ENCODE results near the gene CHKA. TPM values are rescaled to one million over a fixed set of nuclear protein-coding genes. Genes with fewer than 3 reads are reported as not detected.

Gene CHKA
- total and polyA plus RNA-seq, 2 of the 4 experiments (the other 2 are of a cell fraction) = 4.5 to 8.4 TPM

DNA sequence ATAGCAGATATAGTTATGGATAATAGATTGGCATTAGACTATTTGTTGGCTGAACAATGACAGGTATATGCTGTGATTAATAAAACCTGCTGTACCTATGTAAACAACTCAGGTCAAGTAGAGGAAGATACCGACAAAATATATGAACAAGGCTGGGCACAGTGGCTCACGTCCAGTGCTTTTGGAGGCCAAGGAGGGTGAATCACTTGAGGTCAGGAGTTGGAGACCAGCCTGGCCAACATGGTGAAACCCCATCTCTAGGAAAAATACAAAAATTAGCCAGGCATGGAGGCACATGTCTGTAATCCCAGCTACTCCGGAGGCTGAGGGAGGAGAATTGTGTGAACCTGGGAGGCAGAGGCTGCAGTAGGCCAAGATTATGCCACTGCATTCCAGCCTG, 14.0 kb upstream of the CHKA start:
- no CpG with 5 or more reads among the region's 3 CpGs for WGBS, 2 experiments (ENCODE audit: extremely low coverage in 2 of 2, insufficient read length in 1 of 2)
- in situ Hi-C loops (cut with MboI; ENCODE audit: low sequenced_read_pairs) = no loop called here
- Histone ChIP-seq H3K27ac (ENCODE audit: insufficient read depth, low read length) (no peak overlapping the region), H3K9me1 (ENCODE audit: insufficient read depth, low read length) (no peaks in the 10 kb centered on the region), H2AFZ (replicated peaks; ENCODE audit: low read length, poor library complexity) (no peak overlapping the region), H4K8ac (ENCODE audit: low read depth in 2 of 2, low read length in 2 of 2) (no peak overlapping the region), H3K23ac (ENCODE audit: low read depth, low read length) (no peak overlapping the region), H4K20me1 (ENCODE audit: insufficient read depth, low read length) (no peaks in the 10 kb centered on the region), H3K56ac (ENCODE audit: extremely low read depth, insufficient read depth, low read length) (no peak overlapping the region), H3K14ac (replicated peaks; ENCODE audit: low read depth, low read length) (no peak overlapping the region), H2AK5ac (ENCODE audit: low read depth, low read length) (no peak overlapping the region), H3K4ac (ENCODE audit: low read depth, low read length) (no peak overlapping the region), H4K91ac (ENCODE audit: insufficient read depth, low read depth, low read length) (no peak overlapping the region), H3K18ac (ENCODE audit: low read depth, low read length) (no peak overlapping the region), H2BK20ac (ENCODE audit: low read depth, low read length) (no peak overlapping the region), H3K4me3 (ENCODE audit: insufficient read depth, low read depth, low read length) (no peak overlapping the region), H3K36me3 (ENCODE audit: control insufficient read depth, insufficient read depth, low read length) (no peaks in the 10 kb centered on the region), H3K4me1 (ENCODE audit: control insufficient read depth, insufficient read depth, low read length) (no peaks in the 10 kb centered on the region), H3K4me2 (ENCODE audit: low read depth, low read length) (no peak overlapping the region), H4K5ac (ENCODE audit: low read depth, low read length) (no peak overlapping the region), H3K9me3 (ENCODE audit: control insufficient read depth, insufficient read depth, low read length) (peaks cover 7% of the 10 kb centered on the region), H2BK15ac (ENCODE audit: low read depth, low read length) (no peak overlapping the region), H2BK5ac (ENCODE audit: low read depth, low read length, poor library complexity, severe bottlenecking) (no peak overlapping the region), H2AK9ac (replicated peaks; ENCODE audit: low read depth, low read length, poor library complexity) (no peak overlapping the region), H2BK120ac (ENCODE audit: low read depth, low read length) (no peak overlapping the region), H3K79me1 (ENCODE audit: low read depth in 1 of 2, low read length in 2 of 2) (no peaks in the 10 kb centered on the region), H3K9ac (ENCODE audit: low read depth, low read length) (no peak overlapping the region), H3K27me3 (ENCODE audit: control insufficient read depth, insufficient read depth, low read length) (peaks cover 4% of the 10 kb centered on the region; the same call in 1 of the 2 replicates)
- ATAC-seq (ENCODE audit: low read depth) (no peak), DNase-seq (no peak)
- CTCF ChIA-PET = no interaction called here
- intact Hi-C loops (cut with micrococcal nuclease) = no loop called here
- TF ChIP-seq NFE2L2 (IDR thresholded peaks at IDR 0.05; ENCODE audit: low read depth, low read length) (no peak), RAD21 (IDR thresholded peaks at IDR 0.05; ENCODE audit: low read length) (no peak)
- no TSS peak for BruUV-seq (replicated peaks)
- POLR2A ChIA-PET (ENCODE audit: unreplicated experiment) = no interaction called here
- dilution Hi-C loops (cut with HindIII; ENCODE audit: low sequenced_read_pairs, unreplicated experiment) = no loop called here

All from IMR-90 (cell line).